Left lobe of liver (tissue), 2 donors: ENCODE measurements around the gene PEPD. TPM values are rescaled to one million over a fixed set of nuclear protein-coding genes. Genes with fewer than 3 reads are reported as not detected.
A peak's percentile ranks its signal among the peaks of the same experiment; 100 is the strongest.

Source experiments
- ATAC-seq: fragments of 200-7000 bp; cut with Tn5 transposase; one replicate; pipeline ENCODE4 v1.9.1; 2020; ENCODE audit warnings: mild to moderate bottlenecking, moderate library complexity
- DNase-seq: peaks from one replicate; pipeline ENCODE4 v3.0.0-alpha.2; 2020; ENCODE audit warnings: low spot score
- total RNA-seq: library from RNA; stranded (reverse); gene quantifications from one replicate; pipeline ENCODE4 v1.2.1, GENCODE V29; 2021
- donor health status: DM: no; HTN: no; CAD: no; lungs with moderate emphysema.
- donor health status: DM: no; HTN: yes; CAD: no.

The PEPD gene
- total RNA-seq, 1 donor from 2014 or later, result 201 TPM

DNA sequence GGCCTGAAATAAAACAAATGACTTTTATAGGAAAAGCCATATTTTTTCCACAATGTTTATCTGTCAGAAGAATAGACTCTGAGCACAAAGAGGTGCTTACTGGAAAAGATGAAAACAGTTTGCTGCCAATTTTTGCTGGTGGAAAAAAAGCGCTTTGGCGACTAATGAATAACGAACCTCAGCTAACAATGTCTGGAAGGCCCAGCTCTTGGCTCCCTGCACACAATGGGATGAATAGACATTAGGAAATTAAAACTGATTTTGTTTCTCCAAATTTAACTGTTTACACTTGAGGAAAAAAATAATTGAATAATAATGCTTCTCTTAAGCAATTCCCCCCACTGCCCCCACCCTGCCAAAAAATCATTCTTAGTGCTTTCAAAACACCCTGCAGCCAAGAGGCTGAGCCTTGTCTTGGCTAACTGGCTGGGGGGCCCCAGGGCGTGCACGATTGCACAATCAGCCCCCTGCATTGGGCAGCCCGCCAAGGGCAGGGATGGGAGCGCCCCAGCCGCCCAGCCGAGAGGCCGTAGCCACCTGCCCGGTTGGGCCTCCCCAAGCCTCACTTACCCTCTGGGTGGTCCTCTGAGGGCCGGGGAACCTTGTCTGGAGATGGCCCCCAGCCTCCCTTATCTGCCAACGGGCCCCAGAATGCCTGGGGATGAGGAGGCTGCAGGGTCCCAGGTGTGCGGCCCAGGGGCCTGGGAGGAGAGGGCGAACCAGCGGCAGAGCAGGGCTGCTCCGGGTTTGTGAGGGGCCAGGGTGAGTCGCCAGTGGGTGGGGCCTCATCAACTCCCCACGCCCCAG lies 131.3 kb downstream of the PEPD start:
- ATAC-seq (no peak), DNase-seq (peak; percentile 69)

DNA sequence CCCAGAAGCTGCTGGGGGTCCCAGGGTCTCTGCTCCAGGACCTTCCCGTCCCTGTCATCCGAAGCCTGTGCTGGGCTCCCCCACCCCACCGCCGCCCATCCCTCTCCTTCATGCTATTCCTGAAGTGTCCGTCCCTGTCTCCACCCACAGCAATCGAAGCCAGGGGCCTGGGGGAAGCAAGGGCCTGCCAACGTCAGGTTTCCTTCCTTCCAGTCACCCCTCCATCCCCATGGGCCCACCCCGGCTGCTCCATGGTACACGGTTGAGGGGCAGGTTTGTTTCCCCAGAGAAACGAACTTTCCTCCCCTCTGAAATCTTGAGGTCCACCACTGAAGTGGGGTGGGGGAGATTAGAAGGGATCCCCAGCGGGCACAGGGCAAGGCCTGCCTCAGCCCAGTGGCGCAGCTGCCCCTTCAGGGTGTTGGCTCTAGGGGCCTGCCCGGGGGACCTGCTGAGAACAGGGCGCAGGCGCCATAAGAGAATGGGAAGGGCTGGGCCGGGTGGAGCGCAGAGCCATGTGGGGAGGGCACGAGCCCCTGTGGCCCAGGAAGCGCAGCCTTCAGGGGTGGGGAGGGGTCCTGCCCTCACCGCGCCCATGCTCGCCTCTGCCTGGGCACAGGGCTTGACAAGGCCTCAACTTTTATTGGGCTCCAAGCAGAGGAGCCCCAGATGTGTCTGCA lies 132.0 kb downstream of the PEPD start:
- ATAC-seq (no peak), DNase-seq (no peak)

DNA sequence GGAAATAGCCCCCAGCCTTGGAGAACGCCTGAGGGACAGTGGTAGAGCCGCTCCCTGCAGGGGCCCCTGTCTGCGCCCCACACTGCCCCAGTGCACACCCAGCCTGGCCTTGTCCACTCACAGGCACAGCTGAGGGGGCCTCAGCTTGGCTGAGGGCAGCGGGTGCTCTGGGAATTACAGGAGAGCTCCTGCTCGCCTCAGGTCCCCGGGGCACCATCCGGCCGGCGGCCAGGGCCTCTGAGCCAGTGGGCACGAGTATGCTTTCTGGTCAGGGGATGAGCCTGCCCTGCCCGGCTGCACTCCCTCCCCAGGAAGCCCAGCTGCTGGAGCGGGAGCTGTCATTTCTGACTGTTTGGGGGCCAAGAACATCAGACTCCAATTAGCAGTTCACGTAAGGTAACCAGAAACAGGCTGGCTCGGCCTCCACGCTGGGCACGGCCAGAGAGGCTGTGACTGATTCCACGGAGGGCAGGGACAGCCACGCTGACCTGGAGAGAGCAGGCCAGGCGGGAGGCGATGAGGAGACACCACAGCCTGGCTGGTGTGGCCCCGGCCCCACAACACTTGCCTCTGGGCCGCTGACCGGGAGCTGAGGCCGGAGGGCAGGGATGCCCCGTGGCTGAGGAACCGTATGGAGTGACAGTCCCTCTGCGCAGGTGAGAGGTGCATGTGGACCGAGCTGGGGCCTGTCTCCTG lies 132.7 kb downstream of the PEPD start:
- DNase-seq (peak; percentile 64), ATAC-seq (peak; percentile 5)

DNA sequence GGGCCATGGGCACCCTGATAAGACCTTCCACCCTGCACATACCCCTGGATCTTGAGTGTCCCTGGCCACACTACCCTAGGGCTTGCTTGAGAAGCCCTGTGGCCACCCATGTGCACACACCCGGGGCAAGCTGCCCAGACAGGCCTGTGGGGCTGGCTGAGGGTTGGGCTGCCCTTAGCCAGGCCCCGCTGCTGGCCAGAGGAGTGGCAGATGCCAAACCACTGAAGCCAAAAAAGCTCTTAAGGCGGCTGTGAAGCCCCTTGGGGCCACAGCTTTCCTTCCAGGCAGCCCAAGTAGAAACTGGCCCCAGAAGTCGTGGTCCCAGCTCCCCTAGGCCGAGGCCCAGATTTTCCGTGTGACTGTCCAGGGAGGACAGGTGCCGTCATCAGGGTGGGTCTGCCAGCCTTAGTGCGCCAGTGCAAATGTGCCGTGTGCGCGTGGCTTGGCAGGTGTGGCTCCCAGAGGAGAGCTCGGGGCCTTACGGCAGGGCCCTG lies 133.3 kb downstream of the PEPD start:
- ATAC-seq, result peak; percentile 51

DNA sequence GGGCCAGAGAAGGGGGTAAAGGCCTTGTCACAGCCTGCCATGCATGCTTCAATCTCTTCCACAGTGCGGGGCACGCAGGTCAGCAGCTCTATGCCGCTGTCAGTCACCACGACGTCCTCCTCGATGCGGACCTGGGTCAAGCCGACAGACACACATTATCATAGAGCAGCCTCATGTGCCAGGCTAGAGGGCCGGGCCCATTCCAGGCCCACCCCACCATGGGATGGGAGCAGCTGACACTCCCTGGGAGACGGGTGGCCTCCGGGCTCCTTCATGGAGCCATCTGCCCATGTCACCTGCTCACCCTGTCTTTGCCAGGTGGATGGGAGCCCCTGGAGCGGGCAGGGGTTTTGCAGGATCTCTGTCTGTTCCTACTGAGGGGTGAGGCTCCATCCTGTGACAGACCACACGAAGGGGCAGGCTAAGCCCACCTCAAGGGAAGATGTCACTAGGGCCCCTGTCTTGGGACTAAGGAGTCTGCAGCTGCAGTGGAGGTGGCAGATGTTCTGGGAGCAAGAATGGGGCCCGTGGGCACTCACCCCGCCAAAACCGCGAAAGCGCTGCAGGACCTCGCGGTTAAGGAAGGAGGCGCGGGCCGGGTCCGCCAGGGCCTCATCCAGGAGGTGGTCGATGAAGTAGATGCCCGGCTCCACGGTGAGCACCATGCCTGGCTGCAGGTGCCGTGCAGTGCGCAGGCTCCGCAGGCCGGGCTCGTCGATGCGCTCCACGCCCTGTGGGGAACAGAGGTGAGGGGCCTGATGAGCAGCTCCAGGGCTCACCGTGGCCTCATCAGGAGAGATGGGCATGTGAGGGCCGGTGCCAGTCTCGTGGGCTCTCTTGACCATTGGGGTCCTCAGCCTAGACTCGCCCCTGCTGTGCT lies 134.0 kb downstream of the PEPD start:
- DNase-seq, result no peak
- ATAC-seq, result no peak

More for the DNA sequence above, 133.3 kb downstream of the PEPD start:
- peak; percentile 83 for DNase-seq

DNA sequence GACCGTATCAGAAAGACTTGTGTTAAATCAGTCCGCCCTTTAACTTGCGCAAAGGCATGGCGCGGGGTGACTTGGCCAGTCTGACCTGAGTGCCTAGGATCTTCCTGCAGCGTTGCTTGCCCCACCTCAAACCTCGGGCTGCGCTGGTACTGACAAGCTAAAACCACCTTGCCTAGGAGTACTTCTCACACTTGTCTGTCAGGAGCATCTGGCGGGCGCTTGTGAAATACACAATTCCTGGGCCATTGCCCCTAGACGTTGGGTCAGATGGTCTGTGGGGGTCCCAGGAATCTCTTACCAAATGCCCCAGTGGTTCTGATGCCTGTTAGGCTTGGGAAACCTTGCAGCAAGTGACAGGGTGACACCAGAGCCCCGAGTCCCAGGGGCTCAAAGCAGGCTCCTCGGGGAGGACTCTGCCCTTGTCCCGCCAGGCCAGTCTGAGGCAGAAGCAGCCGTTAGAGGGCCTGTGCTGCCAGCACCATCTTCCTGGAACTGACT lies 135.2 kb downstream of the PEPD start:
- no peak for DNase-seq
- peak; percentile 10 for ATAC-seq

DNA sequence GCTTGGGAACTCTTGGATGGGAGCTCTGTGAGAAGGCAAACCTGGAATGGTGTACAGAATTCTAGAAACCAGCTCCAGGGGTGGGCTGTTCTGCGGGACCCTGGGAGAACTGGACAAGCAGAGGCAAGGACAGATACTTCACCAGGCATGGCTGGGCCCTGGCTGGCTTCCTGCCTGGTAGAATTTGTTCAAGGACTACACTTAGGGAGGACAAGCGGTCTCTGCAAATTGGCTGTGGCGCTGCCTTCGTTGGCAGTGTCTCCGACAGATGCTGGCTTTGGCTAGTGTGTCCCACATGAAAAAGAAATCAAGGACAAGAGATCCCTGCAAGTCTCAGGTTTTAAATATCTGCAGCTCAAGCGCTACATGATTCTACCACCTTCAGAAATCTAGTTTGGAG lies 135.6 kb downstream of the PEPD start:
- peak; percentile 59 for DNase-seq
- peak; percentile 12 for ATAC-seq

DNA sequence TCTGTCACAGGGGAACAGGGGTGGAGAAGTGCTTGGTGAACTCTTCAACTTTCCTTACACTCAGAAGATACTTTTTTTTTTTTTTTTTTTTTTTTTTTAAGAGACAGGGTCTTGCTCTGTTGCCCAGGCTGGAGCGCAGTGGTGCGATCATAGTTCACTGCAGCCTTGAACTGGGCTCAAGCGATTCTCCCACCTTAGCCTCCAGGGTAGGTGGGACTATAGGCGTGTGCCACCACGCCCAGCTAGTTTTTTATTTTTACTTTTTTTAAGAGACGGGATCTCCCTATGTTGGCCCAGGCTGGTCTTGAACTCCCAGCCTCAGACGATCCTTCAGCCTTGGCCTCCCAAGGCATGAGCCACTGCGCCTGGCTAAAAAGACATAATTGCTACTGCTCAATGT lies 136.6 kb downstream of the PEPD start:
- DNase-seq (no peak), ATAC-seq (no peak)

DNA sequence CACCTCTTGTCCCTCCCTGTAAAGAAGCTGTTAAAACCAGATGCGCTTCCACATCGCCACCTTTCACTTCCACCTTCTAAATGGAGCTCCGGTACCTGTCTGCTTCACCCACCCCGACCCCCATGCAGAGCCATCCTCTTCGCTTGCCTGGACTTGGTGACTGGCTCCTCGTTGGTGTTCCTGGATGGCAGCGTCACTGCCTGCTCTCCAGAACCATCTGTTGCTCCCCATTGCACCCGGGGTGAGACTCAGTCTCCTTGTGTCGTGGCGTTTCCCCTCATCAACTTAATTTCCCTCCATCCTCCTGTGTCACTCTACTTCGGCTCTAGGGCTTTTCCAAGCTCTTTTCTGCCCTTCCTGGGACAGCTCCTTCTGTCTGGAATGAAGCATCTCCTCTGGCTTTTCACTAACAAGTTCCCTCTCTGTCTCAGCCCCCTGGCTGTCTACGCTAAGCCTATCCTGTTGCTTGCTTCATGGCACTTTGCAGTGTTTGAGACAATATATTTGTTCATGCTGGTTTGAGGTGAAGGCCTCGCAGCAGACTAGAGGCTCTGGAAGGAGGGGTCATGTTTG lies 137.8 kb downstream of the PEPD start:
- no peak for DNase-seq
- no peak for ATAC-seq

DNA sequence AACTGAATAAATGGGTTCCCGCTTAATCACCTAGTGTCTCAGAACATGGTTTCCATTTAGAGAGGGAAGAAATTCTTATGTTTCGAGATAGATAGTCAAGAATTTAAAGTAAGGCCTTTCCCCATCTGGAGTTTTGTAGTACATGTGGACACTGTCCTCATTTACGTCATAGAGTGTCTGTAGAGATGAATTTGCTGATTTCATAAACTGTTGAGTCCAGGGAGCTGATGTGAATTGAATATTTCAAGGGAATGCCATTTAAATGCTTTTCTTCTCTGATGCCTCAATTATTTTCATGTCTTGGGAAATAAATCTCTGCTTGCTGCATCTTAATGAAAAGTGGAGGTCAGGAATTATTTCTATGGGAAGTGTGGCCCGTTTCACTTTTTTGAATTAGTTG lies 138.6 kb downstream of the PEPD start:
- no peak for ATAC-seq
- DNase-seq, result no peak

DNA sequence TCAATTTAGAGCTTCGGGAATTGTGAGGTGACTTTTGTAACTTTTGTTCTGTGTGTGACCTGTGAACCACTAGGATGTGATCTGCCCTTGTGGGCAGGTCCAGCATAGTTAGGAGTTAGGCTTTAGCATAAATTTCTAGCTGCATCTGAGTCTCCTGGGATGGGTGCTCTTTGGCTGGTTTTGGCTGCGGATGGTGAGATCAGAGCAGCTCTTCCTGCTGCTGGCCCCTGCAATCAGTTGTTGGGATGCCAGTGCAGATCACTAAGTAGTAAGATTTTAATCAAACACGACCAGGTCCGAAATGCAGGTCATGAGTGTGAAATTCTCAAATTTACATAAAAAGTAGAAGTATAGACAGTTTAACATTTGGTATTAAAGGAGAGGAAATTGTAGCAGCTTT lies 139.6 kb downstream of the PEPD start:
- no peak for DNase-seq
- ATAC-seq, result peak; percentile 12

DNA sequence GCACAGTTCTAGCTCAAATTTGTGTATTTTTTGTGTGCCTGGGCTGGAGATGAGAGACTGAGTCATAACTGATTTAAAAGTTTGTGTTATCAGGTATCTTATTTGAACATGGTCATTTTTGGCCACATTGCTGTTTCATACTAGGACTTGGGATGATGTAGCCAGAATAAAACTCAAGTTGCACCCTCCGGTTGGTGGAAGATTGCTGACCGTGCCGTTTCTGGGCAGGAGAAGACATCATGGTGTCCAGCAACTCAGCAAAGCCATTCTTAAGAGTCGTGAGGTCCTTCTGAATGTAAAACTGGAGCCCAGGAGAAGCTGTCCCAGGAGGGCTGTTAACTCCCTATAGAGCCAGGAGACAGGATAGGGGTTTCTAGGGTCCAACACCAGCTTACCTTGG lies 140.5 kb downstream of the PEPD start:
- DNase-seq (no peak), ATAC-seq (no peak)

DNA sequence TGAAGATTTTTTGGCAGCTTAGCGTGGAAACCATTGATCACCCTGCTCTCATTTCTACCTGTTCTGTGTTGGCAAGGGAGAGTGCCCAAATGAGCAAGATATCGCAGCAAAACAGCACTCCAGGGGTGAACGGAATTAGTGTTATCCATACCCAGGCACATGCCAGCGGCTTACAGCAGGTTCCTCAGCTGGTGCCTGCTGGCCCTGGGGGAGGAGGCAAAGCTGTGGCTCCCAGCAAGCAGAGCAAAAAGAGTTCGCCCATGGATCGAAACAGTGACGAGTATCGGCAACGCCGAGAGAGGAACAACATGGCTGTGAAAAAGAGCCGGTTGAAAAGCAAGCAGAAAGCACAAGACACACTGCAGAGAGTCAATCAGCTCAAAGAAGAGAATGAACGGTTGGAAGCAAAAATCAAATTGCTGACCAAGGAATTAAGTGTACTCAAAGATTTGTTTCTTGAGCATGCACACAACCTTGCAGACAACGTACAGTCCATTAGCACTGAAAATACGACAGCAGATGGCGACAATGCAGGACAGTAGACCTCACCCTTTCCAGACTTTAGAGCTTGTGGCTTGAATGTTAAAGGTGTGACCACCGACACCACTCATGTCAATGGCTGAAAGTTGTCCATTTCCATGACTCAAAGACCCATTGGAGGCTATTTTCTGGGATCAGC lies 142.3 kb downstream of the PEPD start:
- ATAC-seq (peak; percentile 68), DNase-seq (no peak)

DNA sequence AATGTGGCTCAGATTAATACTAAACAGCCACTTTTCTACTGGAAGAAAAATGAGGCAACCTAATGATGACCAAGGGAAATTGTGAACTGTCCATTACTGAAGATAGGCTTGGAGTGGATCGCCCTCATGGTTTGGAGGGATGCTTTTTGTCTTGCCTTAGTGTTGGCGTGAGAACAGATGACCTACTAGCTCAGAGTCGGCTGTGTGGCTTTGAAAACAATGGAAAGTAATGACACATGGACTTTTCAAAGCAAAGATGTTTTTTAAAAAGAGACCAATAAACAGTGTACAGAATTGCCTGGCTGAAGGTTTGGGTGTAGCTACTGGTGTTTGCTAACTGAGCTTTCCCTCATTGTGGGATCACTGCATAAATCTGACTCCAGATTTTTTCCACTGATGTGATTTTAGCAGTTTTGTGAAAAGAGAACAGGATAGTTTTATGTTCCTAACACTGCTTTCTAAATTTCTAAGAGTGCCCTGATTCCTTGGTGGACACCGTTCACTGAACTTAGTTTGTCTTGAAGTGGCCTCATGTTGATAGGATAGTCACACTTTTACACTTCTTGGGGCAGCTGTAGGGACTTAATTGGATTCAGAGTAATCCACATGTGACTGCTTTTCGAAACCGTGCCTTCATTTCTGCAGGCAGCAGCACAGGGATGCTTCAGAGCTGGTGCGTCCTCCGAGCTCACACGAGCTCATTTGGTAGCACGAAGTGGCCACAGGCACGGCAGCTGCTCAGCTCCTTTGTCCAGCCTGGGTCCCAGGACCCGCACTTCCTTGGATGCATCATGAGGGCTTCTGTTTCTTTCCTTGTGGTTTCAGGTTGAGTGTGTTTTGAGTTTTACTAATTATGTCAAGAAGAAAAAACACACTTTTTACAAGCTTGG lies 143.8 kb downstream of the PEPD start:
- ATAC-seq, result no peak
- no peak for DNase-seq

DNA sequence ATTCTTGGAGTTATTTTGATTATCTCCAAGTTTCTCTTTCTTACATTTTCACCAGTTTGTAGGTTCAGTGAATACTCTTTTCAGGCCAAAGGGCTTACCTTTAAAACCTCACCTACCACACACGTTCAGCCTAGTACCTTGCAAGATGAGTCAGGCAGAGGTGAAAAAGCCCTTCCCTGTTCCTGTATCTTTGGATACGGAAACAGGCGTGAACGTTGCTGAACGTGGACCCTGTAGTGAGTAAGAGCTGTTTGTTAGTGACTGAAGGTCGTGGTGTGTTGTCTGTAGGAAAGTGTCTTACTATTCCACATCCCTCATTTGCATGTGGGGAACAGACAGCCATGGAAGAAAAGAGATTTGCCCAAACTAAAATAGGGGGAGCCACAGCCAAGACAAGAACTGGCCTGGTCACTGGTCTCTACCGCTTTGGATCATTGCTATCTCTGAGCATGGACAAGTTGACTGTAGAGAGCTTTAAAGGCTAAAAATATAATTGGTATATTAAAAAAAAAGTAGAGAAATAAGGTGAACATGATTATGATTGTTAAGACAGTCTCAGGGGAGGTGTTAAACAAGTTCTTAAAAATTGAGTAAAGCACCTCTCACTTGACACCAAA lies 144.5 kb downstream of the PEPD start:
- no peak for ATAC-seq

DNA sequence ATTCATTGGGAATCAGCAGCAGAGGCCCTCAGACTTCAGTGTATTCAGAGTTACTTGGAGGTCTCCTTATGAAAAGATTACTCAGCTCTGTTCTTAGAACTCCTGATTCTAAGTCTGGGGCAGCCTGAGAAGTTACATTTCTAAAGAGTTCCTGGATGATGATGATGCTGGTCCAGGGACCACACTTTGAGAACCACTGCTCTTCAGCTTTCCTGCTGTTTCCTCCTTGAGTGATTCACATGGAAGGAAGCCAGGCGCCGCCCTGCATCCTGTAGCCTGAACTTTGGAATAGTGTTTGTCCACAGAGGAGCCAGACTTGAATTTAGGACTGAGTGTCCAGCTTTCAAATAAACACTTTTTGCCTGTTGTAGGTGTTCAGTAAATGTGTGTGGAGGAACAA lies 145.2 kb downstream of the PEPD start:
- peak; percentile 85 for DNase-seq
- peak; percentile 27 for ATAC-seq

More for the DNA sequence above, 144.5 kb downstream of the PEPD start:
- DNase-seq, result no peak

DNA sequence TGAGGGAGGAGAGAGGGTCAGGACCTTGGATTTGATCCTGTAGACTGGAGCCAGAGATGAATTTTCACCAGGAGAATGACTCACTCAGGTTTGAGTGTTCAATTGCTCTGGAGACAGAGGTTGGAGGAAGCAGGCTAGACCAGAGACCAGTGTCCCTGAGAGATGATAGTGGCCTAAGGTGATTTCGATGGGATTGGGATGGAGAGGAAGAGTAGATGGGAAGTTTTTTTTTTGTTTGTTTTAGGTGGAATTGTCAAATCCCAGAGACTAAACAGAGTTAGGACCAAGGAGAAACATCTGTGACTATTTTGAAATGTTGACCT lies 145.8 kb downstream of the PEPD start:
- DNase-seq (no peak), ATAC-seq (no peak)

DNA sequence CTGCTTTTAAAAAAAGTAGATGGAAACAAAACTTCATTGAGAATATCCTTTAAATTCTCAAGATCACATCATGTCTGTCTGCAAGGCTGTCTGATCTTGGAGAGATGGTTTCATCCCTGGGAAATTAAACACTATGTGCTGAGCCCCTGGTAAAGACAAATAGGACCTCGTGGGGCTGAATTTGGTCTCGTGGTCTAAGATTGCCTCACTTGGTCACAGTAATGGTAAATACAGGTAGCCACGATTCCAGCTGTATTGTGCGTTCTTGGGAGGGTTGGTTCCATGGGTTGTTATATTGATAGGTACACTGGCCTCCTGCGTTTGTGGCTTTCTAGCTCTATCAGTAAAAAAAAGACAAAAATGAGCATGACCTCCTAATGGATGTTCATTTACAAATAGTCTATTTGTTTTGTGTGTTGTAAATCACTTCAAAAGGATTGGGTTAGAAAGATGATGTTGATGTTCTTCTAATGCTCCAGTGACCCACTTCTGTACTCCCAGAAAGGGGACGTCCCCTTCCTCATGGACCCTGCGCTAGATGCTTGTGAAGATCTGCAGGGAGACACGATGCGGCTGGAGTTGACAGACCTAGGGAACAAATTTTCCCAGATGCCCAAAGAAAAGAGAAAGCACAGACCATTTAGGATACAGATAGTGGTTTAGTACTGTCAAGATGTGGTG lies 146.3 kb downstream of the PEPD start:
- DNase-seq (no peak), ATAC-seq (no peak)
